Muscle layer of duodenum (tissue), 2 donors: ENCODE results near the gene ABR.
"Not testable (repeated sequence)": the region's sequence is repeated elsewhere in the genome, so short reads cannot be mapped to it uniquely, and the experiment has no call there.

Experiments used
- H3K27ac ChIP-seq: one replicate; pipeline ENCODE4 v1.7.0; 2013; ENCODE audit warnings: mild to moderate bottlenecking, low read length
- H3K27me3 ChIP-seq: one replicate; pipeline ENCODE4 v1.7.0; 2013; ENCODE audit warnings: low read depth, mild to moderate bottlenecking, control low read depth, low read length
- H3K36me3 ChIP-seq, 2 donors: one replicate each; pipeline ENCODE4 v1.7.0; 2013; ENCODE audit warnings: low read length in 2 of 2, control low read depth in 1 of 2, mild to moderate bottlenecking in 1 of 2; ENCODE audit not compliant: insufficient read depth in 2 of 2, control insufficient read depth in 1 of 2
- H3K4me1 ChIP-seq, 2 donors: one replicate each; pipeline ENCODE4 v1.7.0; 2013; ENCODE audit warnings: low read length in 2 of 2, mild to moderate bottlenecking in 2 of 2, control low read depth in 1 of 2, moderate library complexity in 1 of 2; ENCODE audit not compliant: insufficient read depth in 2 of 2, control insufficient read depth in 1 of 2
- H3K4me3 ChIP-seq, 2 donors: one replicate each; pipeline ENCODE4 v1.7.0; 2013; ENCODE audit warnings: low read length in 2 of 2, low read depth in 1 of 2, mild to moderate bottlenecking in 1 of 2
- H3K9me3 ChIP-seq, 2 donors: one replicate each; pipeline ENCODE4 v1.7.0; 2013; ENCODE audit warnings: low read length in 2 of 2, control low read depth in 1 of 2, mild to moderate bottlenecking in 1 of 2; ENCODE audit not compliant: control insufficient read depth in 1 of 2
- donor health status: healthy.

ABR gene

GRCh38 chr17:974778-975177 lies 205.0 kb downstream of the ABR start:
- peaks cover 16% of the 10 kb centered on the region for H3K27me3 ChIP-seq
- peaks cover 5 to 20% of the 10 kb centered on the region in 2 donors for H3K4me1 ChIP-seq
- not testable (repeated sequence) for H3K4me3 ChIP-seq, H3K27ac ChIP-seq, H3K9me3 ChIP-seq, H3K36me3 ChIP-seq

DNA sequence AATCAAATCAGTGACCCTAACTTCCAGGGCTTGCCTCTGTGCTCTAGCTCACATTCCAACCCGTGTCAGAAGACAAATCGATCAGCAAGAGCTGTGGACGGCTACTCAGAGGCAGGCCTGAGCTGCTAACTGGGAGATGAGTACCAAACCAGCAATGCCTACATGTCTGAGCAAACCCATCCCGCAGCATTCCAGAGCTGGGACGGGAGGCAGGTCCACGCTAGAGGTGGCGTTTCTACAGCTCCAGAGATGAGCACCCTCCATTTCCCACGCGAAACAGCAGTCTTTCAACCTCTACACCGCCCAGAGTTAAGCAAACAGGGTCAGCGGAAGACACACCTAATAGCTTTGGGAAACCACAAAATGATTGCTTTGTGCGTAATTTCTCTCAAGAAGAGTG lies 206.7 kb downstream of the ABR start:
- Histone ChIP-seq H3K36me3 (no peaks in the 10 kb centered on the region), H3K4me3 (no peak overlapping the region), H3K4me1 (peaks cover 5 to 25% of the 10 kb centered on the region in 2 donors), H3K27ac (no peak overlapping the region), H3K27me3 (peaks cover 11% of the 10 kb centered on the region), H3K9me3 (no peaks in the 10 kb centered on the region)

- not testable (repeated sequence) for H3K4me3 ChIP-seq, H3K27me3 ChIP-seq, H3K9me3 ChIP-seq, H3K27ac ChIP-seq, H3K36me3 ChIP-seq
- peaks cover 5 to 25% of the 10 kb centered on the region in 2 donors for H3K4me1 ChIP-seq
Observed at GRCh38 chr17:971861-972260, 207.9 kb downstream of the ABR start.

- Histone ChIP-seq H3K4me1 (peaks cover 5 to 19% of the 10 kb centered on the region in 2 donors), H3K9me3 (no peaks in the 10 kb centered on the region), H3K27me3 (peaks cover 5% of the 10 kb centered on the region), H3K27ac (peak overlapping the region; percentile 66), H3K36me3 (no peaks in the 10 kb centered on the region), H3K4me3 (peak overlapping the region in 1 of 2 donors; percentile 23)
Observed at GRCh38 chr17:970364-970763, 209.4 kb downstream of the ABR start.

DNA sequence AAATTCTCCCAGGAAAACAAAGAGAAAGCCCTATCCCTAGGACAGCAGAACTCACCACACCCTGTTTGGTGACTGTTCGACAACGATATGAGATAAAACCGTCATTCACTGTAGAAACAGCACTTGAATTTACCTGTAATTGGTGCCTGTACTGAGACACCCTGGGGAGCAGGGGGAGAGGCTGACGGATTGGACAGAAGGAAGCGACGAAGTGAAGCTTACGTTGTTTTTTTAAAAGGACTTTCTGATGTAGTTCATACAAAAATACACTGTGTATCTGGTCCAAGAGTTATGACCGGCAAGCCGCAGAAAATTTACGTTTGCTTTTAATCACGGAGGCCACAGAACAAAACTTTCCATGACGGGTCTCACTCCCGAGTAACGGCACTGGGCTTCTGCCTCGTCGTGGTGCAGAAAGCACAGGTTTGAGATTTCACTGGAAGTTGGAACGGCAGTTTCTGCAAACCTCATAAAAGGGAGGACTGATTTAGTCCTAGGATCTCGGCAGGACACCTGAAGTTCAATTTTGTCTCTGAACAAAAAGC lies 209.9 kb downstream of the ABR start:
- Histone ChIP-seq H3K36me3 (no peaks in the 10 kb centered on the region), H3K27ac (peak overlapping the region; percentile 66)

DNA sequence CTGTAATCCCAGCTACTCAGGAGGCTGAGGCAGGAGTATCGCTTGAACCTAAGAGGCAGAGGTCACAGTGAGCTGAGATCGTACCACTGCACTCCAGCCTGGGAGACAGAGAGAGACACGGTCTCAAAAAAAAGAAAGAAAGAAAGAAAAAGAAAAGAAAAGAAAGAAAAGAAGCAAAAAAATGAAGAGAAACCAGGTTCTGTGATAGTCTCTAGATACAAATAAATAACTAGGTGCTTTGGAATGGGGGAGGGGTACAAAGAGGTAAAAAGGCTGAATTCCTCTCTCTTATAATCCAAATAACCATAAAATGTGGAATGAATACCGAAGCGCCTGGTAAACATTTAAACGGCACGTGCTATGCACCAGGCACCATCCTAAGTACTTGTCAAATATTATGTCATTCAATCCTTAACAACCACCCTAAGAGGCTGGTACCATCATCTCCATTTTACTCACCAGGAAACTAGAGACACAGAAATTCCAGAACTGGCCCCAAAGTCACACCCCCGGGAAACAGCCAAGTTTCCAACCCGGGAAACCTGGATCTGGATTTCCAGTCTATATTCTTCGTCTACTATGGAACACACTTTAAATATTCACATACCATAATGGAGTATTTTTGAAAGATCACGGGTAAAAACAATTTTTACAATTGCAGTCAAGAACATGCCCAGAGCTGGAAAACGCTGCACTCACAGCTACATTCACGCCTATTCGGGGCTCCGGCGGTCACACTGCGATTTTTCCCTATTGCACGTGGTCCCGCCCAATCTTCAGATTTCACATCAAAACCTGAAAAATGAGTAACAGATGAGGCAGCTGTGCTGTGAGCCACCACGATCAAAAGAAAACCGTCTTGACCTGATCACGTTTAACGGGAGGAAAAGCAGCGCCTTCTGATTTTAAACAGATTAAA lies 210.7 kb downstream of the ABR start:
- no peaks in the 10 kb centered on the region for H3K36me3 ChIP-seq
- peaks cover 5% of the 10 kb centered on the region for H3K27me3 ChIP-seq
- H3K27ac ChIP-seq: peak overlapping the region; percentile 66
- peaks cover 0 to 23% of the 10 kb centered on the region in 2 donors for H3K4me1 ChIP-seq
- no peaks in the 10 kb centered on the region for H3K9me3 ChIP-seq
- peak overlapping the region in 1 of 2 donors; percentile 23 for H3K4me3 ChIP-seq

More for the DNA sequence above, 209.9 kb downstream of the ABR start:
- Histone ChIP-seq H3K4me3 (peak overlapping the region; percentile 23 to 31), H3K9me3 (no peaks in the 10 kb centered on the region), H3K27me3 (peaks cover 5% of the 10 kb centered on the region), H3K4me1 (peaks cover 0 to 19% of the 10 kb centered on the region in 2 donors)

DNA sequence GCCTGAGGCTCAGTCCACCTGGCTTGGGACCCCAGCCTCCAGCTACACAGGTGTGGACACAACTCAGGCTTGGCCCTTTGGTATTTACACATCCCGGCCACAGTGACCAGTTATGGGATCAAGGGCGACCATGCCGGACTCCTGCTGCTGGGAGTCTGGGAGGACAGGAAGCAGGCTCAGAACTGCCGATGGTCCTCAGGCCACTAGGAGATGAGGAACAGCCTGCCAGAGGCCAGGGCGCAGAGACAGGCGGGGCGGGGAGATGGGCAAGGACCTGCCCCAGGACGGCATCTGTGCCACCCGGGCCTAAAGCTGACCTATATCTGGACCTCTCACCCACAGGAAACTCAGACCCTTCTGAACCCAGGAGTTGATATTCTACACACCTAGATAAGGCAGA lies 212.7 kb downstream of the ABR start:
- no peak overlapping the region for H3K4me3 ChIP-seq
- H3K36me3 ChIP-seq: no peaks in the 10 kb centered on the region
- peaks cover 5% of the 10 kb centered on the region for H3K27me3 ChIP-seq
- peaks cover 0 to 23% of the 10 kb centered on the region in 2 donors for H3K4me1 ChIP-seq
- H3K9me3 ChIP-seq: no peaks in the 10 kb centered on the region
- no peak overlapping the region for H3K27ac ChIP-seq

GRCh38 chr17:965311-965989 lies 214.3 kb downstream of the ABR start:
- H3K27ac ChIP-seq: peak overlapping the region; percentile 31
- peaks cover 0 to 15% of the 10 kb centered on the region in 2 donors for H3K4me1 ChIP-seq

DNA sequence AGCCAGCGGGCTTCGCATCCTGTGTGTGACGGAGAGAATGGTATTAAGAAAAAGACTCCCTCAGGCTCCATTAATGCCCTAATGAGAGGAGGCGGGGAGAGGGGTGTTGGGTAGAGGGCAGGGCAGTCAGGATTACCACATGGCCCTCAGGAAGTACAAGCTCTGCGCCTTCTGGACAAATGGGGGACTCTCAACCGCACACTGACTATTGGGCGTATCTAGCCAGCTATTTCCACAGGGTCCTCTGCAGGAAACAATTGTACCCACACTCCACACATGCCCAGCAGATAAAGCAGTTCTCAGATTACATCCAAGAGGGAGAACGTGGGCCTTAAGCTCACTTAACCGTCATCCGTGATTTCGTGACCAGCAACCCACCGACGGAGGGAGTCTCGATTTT lies 214.9 kb downstream of the ABR start:
- Histone ChIP-seq H3K9me3 (no peaks in the 10 kb centered on the region), H3K36me3 (no peaks in the 10 kb centered on the region), H3K4me1 (peaks cover 0 to 15% of the 10 kb centered on the region in 2 donors), H3K4me3 (peak overlapping the region in 1 of 2 donors; percentile 22), H3K27ac (peak overlapping the region; percentile 31), H3K27me3 (no peaks in the 10 kb centered on the region)

More at GRCh38 chr17:965311-965989, 214.3 kb downstream of the ABR start:
- Histone ChIP-seq H3K36me3 (no peaks in the 10 kb centered on the region), H3K9me3 (no peaks in the 10 kb centered on the region), H3K27me3 (peaks cover 4% of the 10 kb centered on the region), H3K4me3 (no peak overlapping the region)

DNA sequence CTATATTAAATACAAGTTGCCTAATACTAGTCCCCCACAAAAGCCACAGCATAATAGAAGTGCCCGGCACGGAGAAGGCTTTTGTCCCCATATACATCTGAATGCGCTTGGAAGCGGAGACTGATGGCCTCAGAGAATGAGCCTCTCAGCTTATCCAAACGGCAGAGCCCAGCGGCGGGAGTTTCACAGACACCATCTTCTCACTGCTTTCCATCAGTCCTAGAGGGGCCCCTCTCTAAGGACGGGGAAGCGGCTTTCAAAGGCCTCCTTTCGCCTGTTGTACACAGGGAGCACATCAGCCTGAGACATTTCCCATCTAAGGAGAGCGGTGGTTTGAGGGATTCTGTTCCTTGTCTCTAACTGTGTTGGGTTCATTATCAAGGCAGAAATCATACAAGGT lies 217.1 kb downstream of the ABR start:
- no peaks in the 10 kb centered on the region for H3K27me3 ChIP-seq
- no peaks in the 10 kb centered on the region for H3K36me3 ChIP-seq
- no peaks in the 10 kb centered on the region for H3K9me3 ChIP-seq
- H3K4me1 ChIP-seq: peaks cover 0 to 11% of the 10 kb centered on the region in 2 donors
- H3K27ac ChIP-seq: no peak overlapping the region
- no peak overlapping the region for H3K4me3 ChIP-seq

- Histone ChIP-seq H3K27me3 (no peaks in the 10 kb centered on the region), H3K4me1 (peaks cover 0 to 11% of the 10 kb centered on the region in 2 donors), H3K4me3 (no peak overlapping the region), H3K36me3 (no peaks in the 10 kb centered on the region), H3K27ac (no peak overlapping the region), H3K9me3 (no peaks in the 10 kb centered on the region)
Observed at GRCh38 chr17:962166-962565, 217.6 kb downstream of the ABR start.
